ENCODE measurements around the gene FCRLA. TPM values are rescaled to one million over a fixed set of nuclear protein-coding genes. Genes with fewer than 3 reads are reported as not detected.
A peak's percentile ranks its signal among the peaks of the same experiment; 100 is the strongest.

FCRLA gene
- total RNA-seq, 1 experiment from 2014 or later = 0.15 TPM

- POLR2A ChIA-PET = no interaction called here
- intact Hi-C loops (cut with micrococcal nuclease; ENCODE audit: unreplicated experiment) (no loop called here), in situ Hi-C loops (cut with HindIII; ENCODE audit: low pct_unique_long_range_greater_than_20kb, low sequenced_read_pairs) (loop anchor here (25.0 kb wide), 1 partner anchor 190 kb away; the partner anchor contains the start of gene FCGR3A)
- no peak for TF ChIP-seq TCF7L2 (IDR thresholded peaks at IDR 0.05; ENCODE audit: low read depth, low read length)
- TF ChIP-seq CTCF (IDR thresholded peaks at IDR 0.05) = no peak
- no peak; the same call in 1 of the 2 replicates for TF ChIP-seq POLR2AphosphoS5 (IDR thresholded peaks at IDR 0.05; ENCODE audit: low read depth, low read length)
- no peak for TF ChIP-seq SIN3A (IDR thresholded peaks at IDR 0.05; ENCODE audit: borderline replicate concordance, insufficient read depth, low read depth, low read length)
- TF ChIP-seq REST (IDR thresholded peaks at IDR 0.05; ENCODE audit: insufficient read depth in 1 of 2, low read depth in 2 of 2, low read length in 1 of 2) = no peak
- DNase-seq (ENCODE audit: low read depth, low spot score) (no peak), ATAC-seq (no peak)
- CTCF ChIA-PET = interaction anchor here (0.6 to 2.4 kb wide), 4 partner anchors 10 to 243 kb away, joined by 3 to 9 read pairs (median 4); no protein-coding TSS in a partner anchor
- Histone ChIP-seq H3K27me3 (ENCODE audit: control insufficient read depth, insufficient read depth, low read length) (no peaks in the 10 kb centered on the region), H3K4me3 (ENCODE audit: low read depth in 2 of 2, low read length in 2 of 2) (peak overlapping the region; percentile 56 to 89), H3K9me3 (ENCODE audit: control insufficient read depth, insufficient read depth, low read depth, low read length) (no peaks in the 10 kb centered on the region), H3K4me1 (ENCODE audit: control insufficient read depth, insufficient read depth, low read length) (peaks cover 6% of the 10 kb centered on the region; the same call in 1 of the 2 replicates), H3K36me3 (ENCODE audit: control insufficient read depth, insufficient read depth, low read length) (no peaks in the 10 kb centered on the region; the same call in 1 of the 2 replicates), H3K27ac (ENCODE audit: low read length) (peak overlapping the region; percentile 75)
- BruUV-seq (replicated peaks) = no TSS peak
Observed at GRCh38 chr1:161727256-161727924, 20.4 kb downstream of the FCRLA start.

GRCh38 chr1:161728376-161729226, 21.6 kb downstream of the FCRLA start:
- H3K27ac ChIP-seq (ENCODE audit: low read length) = no peak overlapping the region
- ATAC-seq = no peak
- in situ Hi-C loops (cut with HindIII; ENCODE audit: low pct_unique_long_range_greater_than_20kb, low sequenced_read_pairs) (loop anchor here (25.0 kb wide), 1 partner anchor 191 kb away; the partner anchor contains the start of gene FCGR3A), intact Hi-C loops (cut with micrococcal nuclease; ENCODE audit: unreplicated experiment) (no loop called here)
- H3K4me1 ChIP-seq (ENCODE audit: control insufficient read depth, insufficient read depth, low read length) = peaks cover 6% of the 10 kb centered on the region; the same call in 1 of the 2 replicates
- BruUV-seq (replicated peaks) = no TSS peak
- no peaks in the 10 kb centered on the region for H3K27me3 ChIP-seq (ENCODE audit: control insufficient read depth, insufficient read depth, low read length)
- ChIA-PET POLR2A (interaction anchor here (0.8 kb wide), 1 partner anchor 33 kb away, joined by 3 read pairs; no protein-coding TSS in a partner anchor), CTCF (interaction anchor here (0.6 kb wide), 1 partner anchor 309 kb away, joined by 4 read pairs; no protein-coding TSS in a partner anchor)
- no peaks in the 10 kb centered on the region for H3K9me3 ChIP-seq (ENCODE audit: control insufficient read depth, insufficient read depth, low read depth, low read length)
- H3K36me3 ChIP-seq (ENCODE audit: control insufficient read depth, insufficient read depth, low read length) = no peaks in the 10 kb centered on the region; the same call in 1 of the 2 replicates
- no peak for TF ChIP-seq SIN3A (IDR thresholded peaks at IDR 0.05; ENCODE audit: borderline replicate concordance, insufficient read depth, low read depth, low read length)
- TF ChIP-seq CTCF (IDR thresholded peaks at IDR 0.05) = no peak
- TF ChIP-seq REST (IDR thresholded peaks at IDR 0.05; ENCODE audit: insufficient read depth in 1 of 2, low read depth in 2 of 2, low read length in 1 of 2) = no peak
- no peak for TF ChIP-seq POLR2AphosphoS5 (IDR thresholded peaks at IDR 0.05; ENCODE audit: low read depth, low read length)
- no peak for TF ChIP-seq TCF7L2 (IDR thresholded peaks at IDR 0.05; ENCODE audit: low read depth, low read length)
- no peak for DNase-seq (ENCODE audit: low read depth, low spot score)
- H3K4me3 ChIP-seq (ENCODE audit: low read depth in 2 of 2, low read length in 2 of 2) = no peak overlapping the region

Data from Panc1 (cell line).